ENCODE measurements around the gene BDKRB2. TPM values are rescaled to one million over a fixed set of nuclear protein-coding genes. Genes with fewer than 3 reads are reported as not detected.

Gene BDKRB2
- total RNA-seq, 1 donor from 2014 or later = 2.6 TPM

DNA sequence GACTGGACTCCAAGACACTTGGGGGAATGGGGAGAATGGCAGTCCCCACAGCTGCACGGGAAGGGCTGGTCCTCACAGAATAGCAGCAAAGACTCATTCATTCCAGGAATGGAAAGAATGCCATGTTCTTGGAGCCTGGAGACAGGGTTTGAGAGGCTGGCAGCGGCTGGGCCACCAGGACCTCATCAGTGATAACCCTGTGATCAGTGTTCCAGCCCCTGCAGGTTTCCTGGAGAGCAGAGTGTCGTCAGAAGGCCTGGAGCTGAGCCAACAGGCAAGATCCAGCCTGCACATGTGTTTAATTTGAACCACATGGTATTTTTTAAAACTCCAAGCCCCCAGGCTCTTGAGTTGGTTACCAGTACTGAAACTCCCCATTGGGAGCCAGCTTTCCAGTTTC, 62.7 kb downstream of the BDKRB2 start:
- Histone ChIP-seq H3K4me1 (ENCODE audit: control insufficient read depth in 3 of 3, insufficient read depth in 3 of 3, low read length in 3 of 3) (peaks cover 0 to 5% (median 2%) of the 10 kb centered on the region in 3 donors), H3K27ac (ENCODE audit: low read depth, low read length) (no peak overlapping the region), H3K9ac (ENCODE audit: low read depth in 1 of 3, low read length in 3 of 3) (no peak overlapping the region), H3K9me3 (ENCODE audit: control insufficient read depth in 3 of 3, low read length in 3 of 3) (no peaks in the 10 kb centered on the region), H3K4me3 (ENCODE audit: low read length in 3 of 3) (no peak overlapping the region), H3K27me3 (ENCODE audit: control insufficient read depth in 3 of 3, insufficient read depth in 3 of 3, low read length in 3 of 3) (peaks cover 0 to 2% (median 0%) of the 10 kb centered on the region in 3 donors), H3K36me3 (ENCODE audit: control insufficient read depth in 3 of 3, insufficient read depth in 3 of 3, low read length in 3 of 3) (no peaks in the 10 kb centered on the region)

DNA sequence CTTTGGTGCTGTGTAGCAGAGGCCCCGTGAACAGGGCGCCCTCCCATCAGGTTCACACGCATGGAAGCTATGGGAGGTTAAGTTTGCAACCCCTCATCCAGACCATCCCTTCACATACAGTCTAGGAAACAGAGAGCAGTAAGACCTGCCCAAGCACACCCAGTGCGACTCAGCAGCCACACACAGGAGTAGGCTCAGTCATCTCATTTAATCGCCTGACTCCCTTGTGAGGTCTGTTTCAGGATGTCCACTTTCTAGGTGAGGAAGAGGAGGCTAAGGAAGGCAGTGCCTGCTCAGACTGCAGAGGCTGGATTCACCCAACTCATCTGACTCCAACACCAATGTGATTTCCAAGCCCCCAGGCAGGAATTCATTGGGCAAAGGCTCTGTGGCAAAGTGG, 63.3 kb downstream of the BDKRB2 start:
- Histone ChIP-seq H3K4me3 (ENCODE audit: low read length in 3 of 3) (no peak overlapping the region), H3K27ac (ENCODE audit: low read depth, low read length) (no peak overlapping the region), H3K9me3 (ENCODE audit: control insufficient read depth in 3 of 3, low read length in 3 of 3) (peaks cover 0 to 3% (median 0%) of the 10 kb centered on the region in 3 donors), H3K36me3 (ENCODE audit: control insufficient read depth in 3 of 3, insufficient read depth in 3 of 3, low read length in 3 of 3) (no peaks in the 10 kb centered on the region), H3K27me3 (ENCODE audit: control insufficient read depth in 3 of 3, insufficient read depth in 3 of 3, low read length in 3 of 3) (peaks cover 0 to 2% (median 0%) of the 10 kb centered on the region in 3 donors), H3K4me1 (ENCODE audit: control insufficient read depth in 3 of 3, insufficient read depth in 3 of 3, low read length in 3 of 3) (peaks cover 0 to 5% (median 2%) of the 10 kb centered on the region in 3 donors), H3K9ac (ENCODE audit: low read depth in 1 of 3, low read length in 3 of 3) (no peak overlapping the region)

DNA sequence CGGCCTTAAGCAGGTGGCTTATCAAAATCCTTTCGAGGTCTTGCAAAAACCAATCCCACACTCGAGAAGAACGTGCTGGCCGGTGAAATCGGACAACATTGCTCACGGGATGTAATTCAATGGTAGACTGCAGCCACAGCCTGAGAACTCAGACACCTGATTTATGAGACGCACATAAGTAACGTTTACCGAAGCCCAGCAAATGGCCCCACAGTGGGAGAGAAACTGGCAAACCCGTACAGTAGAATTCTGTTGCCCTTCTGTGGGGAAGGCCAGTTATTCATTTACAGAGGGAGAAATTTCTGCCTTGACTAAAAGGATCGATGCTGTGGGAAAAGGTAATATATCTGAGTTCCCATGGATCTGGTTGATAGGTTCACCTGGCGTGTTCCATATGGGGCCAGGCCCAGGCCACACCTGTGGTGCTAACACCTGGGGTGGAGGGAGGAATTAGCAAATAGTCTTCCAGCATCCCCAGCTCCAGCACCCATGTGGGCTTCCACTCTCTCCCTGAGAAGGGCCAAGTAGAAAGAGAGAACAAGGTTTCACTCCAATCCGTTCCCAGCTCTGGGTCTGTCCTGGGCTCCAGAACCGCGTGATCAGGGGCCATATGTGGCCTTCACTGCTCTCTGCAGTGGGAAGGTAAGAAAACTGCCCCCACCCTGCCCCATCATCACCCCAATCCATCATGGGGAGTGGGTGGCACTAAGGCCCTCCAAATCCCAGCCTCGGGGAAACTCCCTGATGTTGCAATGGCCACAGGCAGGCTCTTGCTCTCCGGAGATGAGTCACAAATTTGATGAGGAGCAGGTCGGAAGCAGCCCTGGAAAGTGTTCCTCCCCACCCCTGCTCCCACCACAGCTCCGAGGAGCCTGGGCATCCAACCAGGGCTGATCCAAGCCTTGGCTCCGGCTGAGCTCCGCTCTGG, 64.1 kb downstream of the BDKRB2 start:
- Histone ChIP-seq H3K9me3 (ENCODE audit: control insufficient read depth in 3 of 3, low read length in 3 of 3) (peaks cover 0 to 3% (median 0%) of the 10 kb centered on the region in 3 donors), H3K36me3 (ENCODE audit: control insufficient read depth in 3 of 3, insufficient read depth in 3 of 3, low read length in 3 of 3) (no peaks in the 10 kb centered on the region), H3K4me1 (ENCODE audit: control insufficient read depth in 3 of 3, insufficient read depth in 3 of 3, low read length in 3 of 3) (peaks cover 0 to 2% (median 2%) of the 10 kb centered on the region in 3 donors), H3K27me3 (ENCODE audit: control insufficient read depth in 3 of 3, insufficient read depth in 3 of 3, low read length in 3 of 3) (peaks cover 0 to 2% (median 0%) of the 10 kb centered on the region in 3 donors), H3K27ac (ENCODE audit: low read depth, low read length) (no peak overlapping the region), H3K4me3 (ENCODE audit: low read length in 3 of 3) (no peak overlapping the region), H3K9ac (ENCODE audit: low read depth in 1 of 3, low read length in 3 of 3) (no peak overlapping the region)

DNA sequence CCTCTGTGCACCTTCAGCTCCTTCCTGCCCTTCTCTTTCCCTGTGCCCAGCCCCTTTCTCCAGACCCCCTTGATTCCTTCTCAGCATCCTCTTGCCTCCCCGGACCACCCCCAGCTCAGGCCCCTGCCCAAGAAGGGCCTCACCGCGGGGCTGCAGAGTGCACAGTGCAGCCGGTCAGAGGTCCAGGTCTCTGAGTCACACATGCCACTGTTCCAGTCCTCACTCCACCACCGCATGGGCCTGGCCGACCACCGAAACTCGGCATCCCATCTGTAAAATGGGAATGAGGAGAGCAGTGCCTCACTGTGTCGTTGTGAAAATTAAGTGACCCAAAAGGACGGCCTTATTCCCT, 64.7 kb downstream of the BDKRB2 start:
- peaks cover 0 to 3% (median 0%) of the 10 kb centered on the region in 3 donors for H3K9me3 ChIP-seq (ENCODE audit: control insufficient read depth in 3 of 3, low read length in 3 of 3)
- H3K36me3 ChIP-seq (ENCODE audit: control insufficient read depth in 3 of 3, insufficient read depth in 3 of 3, low read length in 3 of 3) = no peaks in the 10 kb centered on the region
- no peak overlapping the region for H3K9ac ChIP-seq (ENCODE audit: low read depth in 1 of 3, low read length in 3 of 3)
- peaks cover 0 to 2% (median 0%) of the 10 kb centered on the region in 3 donors for H3K27me3 ChIP-seq (ENCODE audit: control insufficient read depth in 3 of 3, insufficient read depth in 3 of 3, low read length in 3 of 3)
- peaks cover 0 to 2% (median 2%) of the 10 kb centered on the region in 3 donors for H3K4me1 ChIP-seq (ENCODE audit: control insufficient read depth in 3 of 3, insufficient read depth in 3 of 3, low read length in 3 of 3)
- no peak overlapping the region for H3K27ac ChIP-seq (ENCODE audit: low read depth, low read length)
- H3K4me3 ChIP-seq (ENCODE audit: low read length in 3 of 3) = no peak overlapping the region

DNA sequence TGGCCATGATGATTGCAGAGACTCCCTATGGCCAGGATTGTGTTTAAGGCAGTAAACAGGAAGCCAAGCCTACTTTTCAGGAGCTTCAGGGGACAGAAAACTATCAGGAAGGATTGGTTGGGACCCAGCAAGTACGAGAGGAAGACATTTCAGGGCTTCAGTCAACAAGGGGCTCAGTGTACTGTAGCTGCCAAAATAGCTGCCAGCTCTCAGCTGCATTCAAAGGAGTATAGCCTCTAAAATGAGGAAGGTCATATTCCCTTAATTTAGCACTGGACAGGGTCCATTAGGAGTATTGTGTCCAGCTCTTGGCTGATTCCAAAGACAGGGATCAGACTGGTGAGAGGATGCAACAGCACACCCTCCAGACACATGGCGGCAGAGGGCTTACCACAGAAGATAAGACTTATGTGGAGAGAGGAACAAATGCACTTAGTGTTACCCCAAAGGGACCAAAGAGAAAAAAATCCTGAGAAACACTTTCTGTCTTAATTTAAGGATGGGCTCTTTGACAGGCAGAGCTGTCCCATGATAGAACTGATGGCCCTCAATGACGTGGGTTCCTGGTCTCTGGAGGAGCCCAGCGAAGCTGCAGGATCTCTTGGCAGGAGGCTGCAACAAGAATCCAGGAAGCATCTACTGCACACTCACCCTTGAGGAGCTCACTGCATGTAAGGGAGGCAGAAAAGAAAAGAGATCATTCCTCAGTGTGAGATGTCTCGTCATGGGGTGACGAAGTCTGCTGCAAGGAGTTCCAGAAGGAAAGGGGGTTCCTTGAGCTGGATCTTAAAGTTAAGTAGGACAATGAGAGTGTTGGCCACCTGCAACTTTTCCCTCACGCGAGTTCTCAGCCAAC, 66.2 kb downstream of the BDKRB2 start:
- Histone ChIP-seq H3K9me3 (ENCODE audit: control insufficient read depth in 3 of 3, low read length in 3 of 3) (peaks cover 0 to 3% (median 0%) of the 10 kb centered on the region in 3 donors), H3K27ac (ENCODE audit: low read depth, low read length) (no peak overlapping the region), H3K36me3 (ENCODE audit: control insufficient read depth in 3 of 3, insufficient read depth in 3 of 3, low read length in 3 of 3) (no peaks in the 10 kb centered on the region), H3K27me3 (ENCODE audit: control insufficient read depth in 3 of 3, insufficient read depth in 3 of 3, low read length in 3 of 3) (peaks cover 0 to 2% (median 0%) of the 10 kb centered on the region in 3 donors), H3K9ac (ENCODE audit: low read depth in 1 of 3, low read length in 3 of 3) (no peak overlapping the region), H3K4me1 (ENCODE audit: control insufficient read depth in 3 of 3, insufficient read depth in 3 of 3, low read length in 3 of 3) (peaks cover 0 to 2% (median 2%) of the 10 kb centered on the region in 3 donors), H3K4me3 (ENCODE audit: low read length in 3 of 3) (no peak overlapping the region)

DNA sequence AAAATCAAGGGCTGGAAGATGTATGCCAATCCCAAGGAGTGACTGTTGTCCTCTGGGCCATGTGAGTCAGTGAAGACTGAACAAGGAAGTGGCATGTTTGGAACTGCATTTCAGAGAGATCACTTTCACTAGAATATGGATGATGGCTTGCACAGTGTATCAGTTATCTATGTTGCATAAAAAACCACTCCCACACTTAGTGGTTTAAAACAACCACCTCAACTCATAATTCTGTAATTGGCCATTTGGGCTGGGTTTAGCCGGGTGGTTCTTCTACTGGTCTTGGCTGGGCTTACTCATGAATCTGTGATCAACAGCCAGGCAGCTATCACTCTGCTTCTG, 66.8 kb downstream of the BDKRB2 start:
- Histone ChIP-seq H3K36me3 (ENCODE audit: control insufficient read depth in 3 of 3, insufficient read depth in 3 of 3, low read length in 3 of 3) (no peaks in the 10 kb centered on the region), H3K27me3 (ENCODE audit: control insufficient read depth in 3 of 3, insufficient read depth in 3 of 3, low read length in 3 of 3) (peaks cover 0 to 2% (median 0%) of the 10 kb centered on the region in 3 donors), H3K9ac (ENCODE audit: low read depth in 1 of 3, low read length in 3 of 3) (no peak overlapping the region), H3K4me1 (ENCODE audit: control insufficient read depth in 3 of 3, insufficient read depth in 3 of 3, low read length in 3 of 3) (peaks cover 0 to 2% (median 2%) of the 10 kb centered on the region in 3 donors), H3K4me3 (ENCODE audit: low read length in 3 of 3) (no peak overlapping the region), H3K9me3 (ENCODE audit: control insufficient read depth in 3 of 3, low read length in 3 of 3) (peaks cover 0 to 3% (median 0%) of the 10 kb centered on the region in 3 donors), H3K27ac (ENCODE audit: low read depth, low read length) (no peak overlapping the region)

DNA sequence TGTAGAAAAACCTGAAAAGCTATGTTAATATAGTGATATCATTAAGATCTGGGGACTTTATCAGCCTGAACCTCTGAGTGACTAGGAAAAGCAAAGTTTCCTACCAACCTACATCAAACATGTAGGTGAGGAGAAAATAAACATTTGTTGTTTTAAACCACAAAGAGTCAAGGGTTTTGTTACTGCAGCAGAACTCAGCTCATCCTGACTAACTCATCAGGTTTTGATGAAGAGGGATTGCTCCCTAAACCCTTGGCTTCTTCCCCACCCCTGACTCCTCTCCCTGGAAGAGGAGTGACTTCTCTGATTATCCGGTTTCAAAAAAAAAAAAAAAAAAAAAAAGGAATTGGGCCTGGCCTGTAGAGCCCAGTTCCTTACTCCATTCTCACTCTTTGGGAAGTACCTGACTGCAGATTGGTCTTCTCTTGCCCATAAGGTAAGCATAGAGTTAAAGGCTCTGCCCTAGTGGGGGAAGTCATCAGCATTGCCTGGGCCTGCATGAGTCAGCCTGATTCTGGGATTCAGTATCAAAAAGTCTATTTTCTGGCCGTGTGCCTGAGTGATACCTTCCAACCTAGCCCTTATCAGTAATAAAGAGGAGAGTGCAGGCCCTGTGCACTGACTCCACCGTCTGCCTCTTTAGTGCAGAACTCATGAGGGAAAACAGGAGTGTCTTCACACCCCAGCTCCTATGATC, 68.3 kb downstream of the BDKRB2 start:
- Histone ChIP-seq H3K27ac (ENCODE audit: low read depth, low read length) (no peak overlapping the region), H3K9ac (ENCODE audit: low read depth in 1 of 3, low read length in 3 of 3) (no peak overlapping the region), H3K9me3 (ENCODE audit: control insufficient read depth in 3 of 3, low read length in 3 of 3) (peaks cover 0 to 7% (median 4%) of the 10 kb centered on the region in 3 donors), H3K27me3 (ENCODE audit: control insufficient read depth in 3 of 3, insufficient read depth in 3 of 3, low read length in 3 of 3) (peaks cover 0 to 2% (median 0%) of the 10 kb centered on the region in 3 donors), H3K4me3 (ENCODE audit: low read length in 3 of 3) (no peak overlapping the region), H3K4me1 (ENCODE audit: control insufficient read depth in 3 of 3, insufficient read depth in 3 of 3, low read length in 3 of 3) (peaks cover 0 to 2% (median 2%) of the 10 kb centered on the region in 3 donors), H3K36me3 (ENCODE audit: control insufficient read depth in 3 of 3, insufficient read depth in 3 of 3, low read length in 3 of 3) (no peaks in the 10 kb centered on the region)

DNA sequence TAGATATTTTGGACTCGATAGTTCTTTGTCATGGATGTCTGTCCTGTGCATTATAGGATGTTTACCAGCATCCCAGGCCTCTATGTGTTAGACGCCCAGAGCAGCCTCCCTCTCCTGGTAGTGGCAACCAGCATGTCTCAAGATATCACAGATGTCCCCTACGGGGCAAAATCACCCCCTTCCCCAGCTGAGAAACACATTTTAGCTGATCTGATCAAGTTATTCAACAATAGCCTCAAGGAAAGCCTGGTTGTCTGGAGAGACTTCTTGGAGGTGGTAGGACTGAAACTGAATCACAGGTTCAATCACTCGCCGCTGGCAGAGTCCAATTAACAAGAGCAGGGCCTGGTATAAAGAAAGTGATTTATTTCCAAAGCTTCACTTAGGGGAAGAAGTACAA, 69.0 kb downstream of the BDKRB2 start:
- Histone ChIP-seq H3K4me1 (ENCODE audit: control insufficient read depth in 3 of 3, insufficient read depth in 3 of 3, low read length in 3 of 3) (peaks cover 0 to 2% (median 2%) of the 10 kb centered on the region in 3 donors), H3K27me3 (ENCODE audit: control insufficient read depth in 3 of 3, insufficient read depth in 3 of 3, low read length in 3 of 3) (peaks cover 0 to 2% (median 0%) of the 10 kb centered on the region in 3 donors), H3K4me3 (ENCODE audit: low read length in 3 of 3) (no peak overlapping the region), H3K36me3 (ENCODE audit: control insufficient read depth in 3 of 3, insufficient read depth in 3 of 3, low read length in 3 of 3) (peaks cover 0 to 2% (median 0%) of the 10 kb centered on the region in 3 donors), H3K27ac (ENCODE audit: low read depth, low read length) (no peak overlapping the region), H3K9me3 (ENCODE audit: control insufficient read depth in 3 of 3, low read length in 3 of 3) (peaks cover 0 to 8% (median 7%) of the 10 kb centered on the region in 3 donors), H3K9ac (ENCODE audit: low read depth in 1 of 3, low read length in 3 of 3) (no peak overlapping the region)

DNA sequence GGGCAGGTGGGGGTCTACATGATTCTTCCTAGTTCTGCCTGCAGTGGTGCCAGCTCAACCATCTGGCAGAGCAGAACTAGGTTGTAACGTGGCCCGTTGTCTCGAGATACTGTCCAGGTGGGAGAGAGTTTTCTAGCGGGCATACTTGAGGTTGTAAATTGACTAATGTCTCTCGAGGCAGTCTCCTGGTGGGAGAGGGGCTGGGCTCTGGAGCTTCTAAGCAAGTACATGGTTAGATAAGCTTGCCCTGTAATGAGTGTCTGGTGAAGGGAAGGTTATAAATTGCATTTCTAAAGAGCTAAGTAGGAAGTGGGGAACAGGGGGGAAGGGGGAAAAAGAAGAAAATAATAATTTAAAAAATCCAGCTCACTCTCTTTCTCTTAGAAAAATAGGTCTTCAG, 69.5 kb downstream of the BDKRB2 start:
- peaks cover 0 to 2% (median 2%) of the 10 kb centered on the region in 3 donors for H3K4me1 ChIP-seq (ENCODE audit: control insufficient read depth in 3 of 3, insufficient read depth in 3 of 3, low read length in 3 of 3)
- no peak overlapping the region for H3K9ac ChIP-seq (ENCODE audit: low read depth in 1 of 3, low read length in 3 of 3)
- peaks cover 0 to 8% (median 7%) of the 10 kb centered on the region in 3 donors for H3K9me3 ChIP-seq (ENCODE audit: control insufficient read depth in 3 of 3, low read length in 3 of 3)

More for the DNA sequence above, 69.5 kb downstream of the BDKRB2 start:
- peaks cover 0 to 3% (median 0%) of the 10 kb centered on the region in 3 donors for H3K36me3 ChIP-seq (ENCODE audit: control insufficient read depth in 3 of 3, insufficient read depth in 3 of 3, low read length in 3 of 3)
- no peak overlapping the region for H3K27ac ChIP-seq (ENCODE audit: low read depth, low read length)
- peaks cover 0 to under 1% (median 0%) of the 10 kb centered on the region in 3 donors for H3K27me3 ChIP-seq (ENCODE audit: control insufficient read depth in 3 of 3, insufficient read depth in 3 of 3, low read length in 3 of 3)
- H3K4me3 ChIP-seq (ENCODE audit: low read length in 3 of 3) = no peak overlapping the region
